Measurements from ENCODE around the gene TMEM41A. TPM values are rescaled to one million over a fixed set of nuclear protein-coding genes. Genes with fewer than 3 reads are reported as not detected.
"Not testable (repeated sequence)": the region's sequence is repeated elsewhere in the genome, so short reads cannot be mapped to it uniquely, and the experiment has no call there.

The TMEM41A gene
- total RNA-seq, 1 donor, result 13.4 TPM

DNA sequence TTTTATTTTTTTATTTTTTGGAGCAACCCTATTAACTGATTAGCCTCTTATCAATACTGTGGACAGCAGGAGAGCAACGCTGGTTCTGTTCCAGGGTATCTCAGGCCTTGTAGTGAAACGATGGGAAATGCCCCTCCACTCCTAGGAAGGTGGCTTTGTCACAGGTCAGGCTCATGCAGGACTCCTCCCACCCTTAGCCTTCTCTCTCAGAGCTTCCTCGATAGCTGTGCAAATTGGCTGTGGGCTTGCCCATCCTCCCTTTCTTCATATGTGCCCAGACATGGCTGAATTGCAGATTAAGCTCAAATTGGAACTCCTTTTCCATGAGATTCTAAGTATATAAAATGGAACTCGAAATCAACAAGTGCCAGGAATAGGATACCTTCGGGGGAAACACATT, 38.5 kb downstream of the TMEM41A start:
- DNase-seq (ENCODE audit: low read depth), result no peak
- no peak overlapping the region for H3K4me3 ChIP-seq (ENCODE audit: low read depth, low read length)
- TF ChIP-seq, protein P1, sequence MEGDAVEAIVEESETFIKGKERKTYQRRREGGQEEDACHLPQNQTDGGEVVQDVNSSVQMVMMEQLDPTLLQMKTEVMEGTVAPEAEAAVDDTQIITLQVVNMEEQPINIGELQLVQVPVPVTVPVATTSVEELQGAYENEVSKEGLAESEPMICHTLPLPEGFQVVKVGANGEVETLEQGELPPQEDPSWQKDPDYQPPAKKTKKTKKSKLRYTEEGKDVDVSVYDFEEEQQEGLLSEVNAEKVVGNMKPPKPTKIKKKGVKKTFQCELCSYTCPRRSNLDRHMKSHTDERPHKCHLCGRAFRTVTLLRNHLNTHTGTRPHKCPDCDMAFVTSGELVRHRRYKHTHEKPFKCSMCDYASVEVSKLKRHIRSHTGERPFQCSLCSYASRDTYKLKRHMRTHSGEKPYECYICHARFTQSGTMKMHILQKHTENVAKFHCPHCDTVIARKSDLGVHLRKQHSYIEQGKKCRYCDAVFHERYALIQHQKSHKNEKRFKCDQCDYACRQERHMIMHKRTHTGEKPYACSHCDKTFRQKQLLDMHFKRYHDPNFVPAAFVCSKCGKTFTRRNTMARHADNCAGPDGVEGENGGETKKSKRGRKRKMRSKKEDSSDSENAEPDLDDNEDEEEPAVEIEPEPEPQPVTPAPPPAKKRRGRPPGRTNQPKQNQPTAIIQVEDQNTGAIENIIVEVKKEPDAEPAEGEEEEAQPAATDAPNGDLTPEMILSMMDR (IDR thresholded peaks at IDR 0.05; ENCODE audit: insufficient read depth, low read depth, low read length), result no peak

DNA sequence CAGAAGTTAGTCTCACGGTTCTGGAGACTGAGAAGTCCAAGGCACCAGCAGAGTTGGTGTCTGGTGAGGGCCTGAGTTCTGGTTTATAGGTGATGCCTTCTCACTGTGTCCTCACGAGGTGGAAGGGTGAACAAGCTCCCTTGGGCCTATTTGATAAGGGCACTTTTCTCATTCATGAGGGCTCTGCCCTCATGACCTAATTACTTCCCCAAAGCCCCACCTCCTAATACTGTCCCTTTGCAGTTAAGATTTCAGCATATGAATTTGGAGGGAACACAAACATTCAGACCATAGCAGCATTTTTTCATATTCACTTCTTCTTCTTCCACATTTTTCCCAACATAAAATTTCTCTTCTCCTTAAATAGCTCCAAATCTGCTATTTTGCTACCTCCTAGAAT, 41.5 kb downstream of the TMEM41A start:
- TF ChIP-seq, protein P1 (IDR thresholded peaks at IDR 0.05; ENCODE audit: insufficient read depth, low read depth, low read length), result no peak

DNA sequence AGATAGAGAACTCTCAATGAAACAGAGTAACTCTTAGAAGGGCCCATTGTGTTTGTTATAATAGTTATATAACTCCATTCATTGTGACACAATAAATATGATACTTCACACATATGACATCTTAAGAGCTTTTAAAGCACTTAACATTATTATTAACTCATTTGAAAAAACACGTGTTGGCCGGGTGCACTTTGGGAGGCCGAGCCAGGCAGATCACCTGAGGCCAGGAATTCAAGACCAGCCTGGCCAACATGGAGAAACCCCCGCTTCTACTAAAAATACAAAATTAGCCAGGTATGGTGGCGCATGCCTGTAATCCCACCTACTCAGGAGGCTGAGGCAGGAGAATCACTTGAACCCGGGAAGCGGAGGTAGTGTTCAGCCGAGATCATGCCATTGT, 47.4 kb downstream of the TMEM41A start:
- DNase-seq (ENCODE audit: low read depth); H3K4me3 ChIP-seq (ENCODE audit: low read depth, low read length): not testable (repeated sequence)

More for the DNA sequence above, 41.5 kb downstream of the TMEM41A start:
- DNase-seq (ENCODE audit: low read depth), result no peak
- H3K4me3 ChIP-seq (ENCODE audit: low read depth, low read length), result no peak overlapping the region

DNA sequence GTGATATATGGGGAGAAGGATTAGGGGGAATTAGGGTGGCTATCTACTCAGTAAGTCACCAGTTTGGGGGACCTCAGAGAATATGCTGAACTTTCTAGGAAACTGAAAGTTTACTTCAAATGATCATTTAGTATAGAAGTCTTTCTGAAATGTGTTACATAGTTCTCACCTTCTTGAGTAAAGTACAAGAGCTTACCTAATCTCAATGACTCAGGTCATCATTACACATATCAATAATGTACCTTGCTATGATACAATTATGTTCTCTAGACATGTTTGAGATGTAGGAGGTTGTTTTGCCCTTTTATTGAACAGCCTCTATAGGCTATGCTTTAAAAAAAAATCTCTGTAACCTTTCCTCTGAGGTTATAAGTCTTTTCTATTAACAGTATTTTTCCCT, 50.7 kb downstream of the TMEM41A start:
- no peak overlapping the region for H3K4me3 ChIP-seq (ENCODE audit: low read depth, low read length)
- no peak for DNase-seq (ENCODE audit: low read depth)
- TF ChIP-seq, protein P1 (IDR thresholded peaks at IDR 0.05; ENCODE audit: insufficient read depth, low read depth, low read length), result no peak

DNA sequence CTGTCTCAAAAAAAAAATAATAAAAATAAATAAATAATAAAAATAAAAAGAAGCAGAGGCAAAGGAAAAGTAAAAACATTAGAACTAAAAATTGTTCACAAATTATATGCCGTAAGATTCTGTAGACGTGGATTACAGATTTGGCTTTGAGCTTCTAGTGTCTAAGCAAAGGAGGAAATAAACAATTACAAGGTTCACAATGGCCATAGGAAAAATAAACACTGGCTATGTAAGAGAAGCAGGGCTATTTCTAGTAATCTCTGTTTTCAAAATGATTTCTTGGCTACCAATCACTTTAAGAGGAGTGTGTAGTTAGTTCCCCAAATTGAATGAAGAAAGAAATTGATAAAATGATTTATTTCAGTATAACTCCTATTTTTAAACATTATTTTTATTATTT, 54.5 kb downstream of the TMEM41A start:
- H3K4me3 ChIP-seq (ENCODE audit: low read depth, low read length), result no peak overlapping the region
- TF ChIP-seq, protein P1 (IDR thresholded peaks at IDR 0.05; ENCODE audit: insufficient read depth, low read depth, low read length), result no peak
- DNase-seq (ENCODE audit: low read depth), result no peak

DNA sequence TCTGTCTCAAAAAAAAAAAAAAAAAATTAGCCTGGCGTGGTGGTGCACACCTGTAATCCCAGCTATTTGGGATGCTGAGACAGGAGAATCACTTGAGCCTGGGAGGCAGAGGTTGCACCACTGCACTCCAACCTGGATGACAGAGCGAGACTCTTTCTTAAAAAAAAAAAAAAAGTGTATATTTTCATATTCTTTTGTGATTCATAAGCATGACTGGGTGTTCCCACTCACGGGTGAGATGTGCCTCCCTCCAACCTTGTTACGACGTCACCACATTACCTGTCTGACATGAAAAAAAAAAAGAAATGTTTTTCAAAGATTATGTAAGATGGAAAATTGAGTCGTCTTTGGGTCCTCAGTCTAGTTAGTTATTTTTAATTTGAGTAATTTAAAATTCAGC, 56.8 kb downstream of the TMEM41A start:
- DNase-seq (ENCODE audit: low read depth), result no peak
- TF ChIP-seq, protein P1 (IDR thresholded peaks at IDR 0.05; ENCODE audit: insufficient read depth, low read depth, low read length), result no peak
- H3K4me3 ChIP-seq (ENCODE audit: low read depth, low read length), result no peak overlapping the region

DNA sequence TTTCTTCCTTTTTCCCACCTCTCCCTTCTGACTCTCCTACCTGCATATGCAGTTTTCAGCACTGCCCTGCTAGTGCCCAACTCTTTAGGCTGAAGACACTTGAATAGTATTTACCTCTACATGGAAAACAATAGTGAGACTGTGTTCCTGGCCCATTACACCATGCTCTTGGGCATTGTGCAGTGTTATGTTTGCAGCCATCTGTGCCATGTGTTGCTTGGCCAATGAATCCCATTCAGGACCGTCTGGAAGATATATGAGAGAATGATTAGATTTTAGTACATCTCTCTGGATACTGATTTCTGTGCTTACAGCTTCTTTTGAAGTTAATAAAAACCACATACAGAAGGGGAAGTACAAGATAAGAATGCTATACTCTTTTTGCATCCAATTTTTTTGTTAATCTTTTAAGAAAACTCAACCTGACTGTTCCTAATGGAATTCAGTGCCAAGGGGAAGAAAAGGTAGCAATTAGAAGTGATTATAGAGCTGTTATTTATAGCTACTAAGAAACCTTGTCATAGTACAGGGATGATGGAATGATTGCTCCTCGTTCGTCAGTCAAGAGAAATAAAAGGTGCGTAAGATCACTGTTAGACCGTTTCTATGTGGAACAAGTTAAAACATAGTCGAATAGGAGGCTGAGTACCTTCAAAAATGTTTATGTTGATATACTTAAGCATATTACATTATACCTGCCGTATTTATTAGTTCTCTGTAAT, 58.9 kb downstream of the TMEM41A start:
- TF ChIP-seq, protein P1 (IDR thresholded peaks at IDR 0.05; ENCODE audit: insufficient read depth, low read depth, low read length), result no peak
- DNase-seq (ENCODE audit: low read depth), result no peak
- H3K4me3 ChIP-seq (ENCODE audit: low read depth, low read length), result no peak overlapping the region

Other genes with a start within 250 kb of the TMEM41A start
- gene EHHADH, start 245.0 kb downstream of the TMEM41A start, total RNA-seq, result 2.9 and 6.5 TPM in 2 replicates
- 11.6 and 22.9 TPM in 2 replicates for gene MAP3K13, start 135.9 kb downstream of the TMEM41A start, total RNA-seq
- gene LIPH, start 53.6 kb upstream of the TMEM41A start, total RNA-seq, result under 0.01 TPM in 2 replicates
- gene SENP2, start 87.3 kb upstream of the TMEM41A start, total RNA-seq, result 22.2 and 29.4 TPM in 2 replicates